WERI-Rb-1 (cell line): ENCODE results near the gene TPI1.
"Not testable (repeated sequence)": the region's sequence is repeated elsewhere in the genome, so short reads cannot be mapped to it uniquely, and the experiment has no call there.

Source experiments
- DNase-seq: peaks from one replicate; pipeline ENCODE4 v3.0.0-alpha.2; 2020
- H3K27ac ChIP-seq: fragments of 250-450 bp; sonication (Bioruptor Pico); 2 replicates; pipeline ENCODE4 v1.5.1; 2020; ENCODE audit warnings: mild to moderate bottlenecking, moderate library complexity
- H3K27me3 ChIP-seq: fragments of 250-450 bp; sonication (Bioruptor Pico); 2 replicates; pipeline ENCODE4 v1.5.1; 2021; ENCODE audit warnings: mild to moderate bottlenecking, low read depth, moderate library complexity; ENCODE audit not compliant: insufficient read depth, severe bottlenecking
- H3K36me3 ChIP-seq: fragments of 250-450 bp; sonication (Bioruptor Pico); 2 replicates; pipeline ENCODE4 v1.5.1; 2020; ENCODE audit warnings: mild to moderate bottlenecking, moderate library complexity
- H3K4me3 ChIP-seq: 2 replicates; pipeline ENCODE4 v1.5.1; 2011; ENCODE audit warnings: low read depth, mild to moderate bottlenecking, control low read depth, low read length
- H3K9me3 ChIP-seq: fragments of 250-450 bp; sonication (Bioruptor Pico); 2 replicates; pipeline ENCODE4 v1.5.1; 2021; ENCODE audit warnings: mild to moderate bottlenecking, moderate library complexity; ENCODE audit not compliant: severe bottlenecking
- CTCF ChIP-seq: IDR thresholded peaks from 2 replicates; pipeline ENCODE4 v1.5.1; 2011; ENCODE audit warnings: low read depth, mild to moderate bottlenecking, control low read depth, inconsistent platforms, low read length

The TPI1 gene

GRCh38 chr12:6890789-6891645 is 23.7 kb downstream of the TPI1 start:
- peak; percentile 64 for TF ChIP-seq CTCF
- H3K36me3 ChIP-seq = no peaks in the 10 kb centered on the region; the same call in 1 of the 2 replicates
- no peaks in the 10 kb centered on the region for H3K9me3 ChIP-seq
- H3K27me3 ChIP-seq = no peaks in the 10 kb centered on the region
- peak overlapping the region; percentile 81 for H3K27ac ChIP-seq
- peak; percentile 90 for DNase-seq
- H3K4me3 ChIP-seq = peak overlapping the region; percentile 3; the same call in 1 of the 2 replicates

- Histone ChIP-seq H3K9me3 (no peaks in the 10 kb centered on the region), H3K27ac (peak overlapping the region; percentile 63), H3K36me3 (no peaks in the 10 kb centered on the region; the same call in 1 of the 2 replicates), H3K4me3 (no peak overlapping the region), H3K27me3 (no peaks in the 10 kb centered on the region)
- no peak for TF ChIP-seq CTCF
- DNase-seq = no peak
Observed at GRCh38 chr12:6891646-6892001, 24.3 kb downstream of the TPI1 start.

GRCh38 chr12:6892683-6893082 is 25.4 kb downstream of the TPI1 start:
- not testable (repeated sequence) for H3K4me3 ChIP-seq, H3K9me3 ChIP-seq, H3K27me3 ChIP-seq, H3K36me3 ChIP-seq, DNase-seq, H3K27ac ChIP-seq

GRCh38 chr12:6894321-6894720 is 27.0 kb downstream of the TPI1 start:
- Histone ChIP-seq H3K36me3 (no peaks in the 10 kb centered on the region; the same call in 1 of the 2 replicates), H3K4me3 (no peak overlapping the region), H3K27me3 (no peaks in the 10 kb centered on the region), H3K9me3 (no peaks in the 10 kb centered on the region), H3K27ac (no peak overlapping the region)
- no peak for TF ChIP-seq CTCF
- no peak for DNase-seq

GRCh38 chr12:6896846-6897435 is 29.6 kb downstream of the TPI1 start:
- Histone ChIP-seq H3K9me3 (no peaks in the 10 kb centered on the region), H3K4me3 (no peak overlapping the region), H3K27ac (no peak overlapping the region), H3K27me3 (no peaks in the 10 kb centered on the region), H3K36me3 (no peaks in the 10 kb centered on the region)
- DNase-seq = no peak
- TF ChIP-seq CTCF = no peak

GRCh38 chr12:6899427-6899826 is 32.1 kb downstream of the TPI1 start:
- no peaks in the 10 kb centered on the region for H3K36me3 ChIP-seq
- no peak overlapping the region for H3K4me3 ChIP-seq
- no peaks in the 10 kb centered on the region for H3K9me3 ChIP-seq
- H3K27ac ChIP-seq = no peak overlapping the region
- no peaks in the 10 kb centered on the region for H3K27me3 ChIP-seq
- no peak for DNase-seq
- no peak for TF ChIP-seq CTCF
